ENCODE results near the gene TAGLN2.

DNA sequence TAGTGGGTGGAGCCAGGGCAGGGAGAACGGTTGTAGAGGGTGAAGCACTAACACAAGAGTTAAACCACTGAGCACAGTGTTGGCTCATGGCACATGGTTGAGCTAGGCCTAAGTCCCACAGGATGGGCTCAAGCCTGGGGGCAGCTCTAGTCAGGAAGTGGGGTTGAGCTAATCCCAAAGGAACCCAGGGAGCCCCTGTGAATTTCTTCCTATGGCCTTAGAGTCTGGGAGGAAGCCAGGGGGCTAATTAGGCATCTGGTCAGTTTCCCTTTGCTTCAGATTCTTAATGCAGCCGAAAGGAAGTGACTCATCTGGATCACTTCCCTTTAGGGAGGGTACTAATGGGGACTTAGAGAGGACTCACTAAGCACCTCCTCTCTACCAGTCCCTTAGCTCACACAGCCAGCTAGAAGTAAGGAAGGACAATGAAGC, 35.5 kb downstream of the TAGLN2 start:
- TF ChIP-seq, protein P1, sequence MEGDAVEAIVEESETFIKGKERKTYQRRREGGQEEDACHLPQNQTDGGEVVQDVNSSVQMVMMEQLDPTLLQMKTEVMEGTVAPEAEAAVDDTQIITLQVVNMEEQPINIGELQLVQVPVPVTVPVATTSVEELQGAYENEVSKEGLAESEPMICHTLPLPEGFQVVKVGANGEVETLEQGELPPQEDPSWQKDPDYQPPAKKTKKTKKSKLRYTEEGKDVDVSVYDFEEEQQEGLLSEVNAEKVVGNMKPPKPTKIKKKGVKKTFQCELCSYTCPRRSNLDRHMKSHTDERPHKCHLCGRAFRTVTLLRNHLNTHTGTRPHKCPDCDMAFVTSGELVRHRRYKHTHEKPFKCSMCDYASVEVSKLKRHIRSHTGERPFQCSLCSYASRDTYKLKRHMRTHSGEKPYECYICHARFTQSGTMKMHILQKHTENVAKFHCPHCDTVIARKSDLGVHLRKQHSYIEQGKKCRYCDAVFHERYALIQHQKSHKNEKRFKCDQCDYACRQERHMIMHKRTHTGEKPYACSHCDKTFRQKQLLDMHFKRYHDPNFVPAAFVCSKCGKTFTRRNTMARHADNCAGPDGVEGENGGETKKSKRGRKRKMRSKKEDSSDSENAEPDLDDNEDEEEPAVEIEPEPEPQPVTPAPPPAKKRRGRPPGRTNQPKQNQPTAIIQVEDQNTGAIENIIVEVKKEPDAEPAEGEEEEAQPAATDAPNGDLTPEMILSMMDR (IDR thresholded peaks at IDR 0.05; ENCODE audit: insufficient read depth, low read length), result no peak
- TF ChIP-seq, protein P2, sequence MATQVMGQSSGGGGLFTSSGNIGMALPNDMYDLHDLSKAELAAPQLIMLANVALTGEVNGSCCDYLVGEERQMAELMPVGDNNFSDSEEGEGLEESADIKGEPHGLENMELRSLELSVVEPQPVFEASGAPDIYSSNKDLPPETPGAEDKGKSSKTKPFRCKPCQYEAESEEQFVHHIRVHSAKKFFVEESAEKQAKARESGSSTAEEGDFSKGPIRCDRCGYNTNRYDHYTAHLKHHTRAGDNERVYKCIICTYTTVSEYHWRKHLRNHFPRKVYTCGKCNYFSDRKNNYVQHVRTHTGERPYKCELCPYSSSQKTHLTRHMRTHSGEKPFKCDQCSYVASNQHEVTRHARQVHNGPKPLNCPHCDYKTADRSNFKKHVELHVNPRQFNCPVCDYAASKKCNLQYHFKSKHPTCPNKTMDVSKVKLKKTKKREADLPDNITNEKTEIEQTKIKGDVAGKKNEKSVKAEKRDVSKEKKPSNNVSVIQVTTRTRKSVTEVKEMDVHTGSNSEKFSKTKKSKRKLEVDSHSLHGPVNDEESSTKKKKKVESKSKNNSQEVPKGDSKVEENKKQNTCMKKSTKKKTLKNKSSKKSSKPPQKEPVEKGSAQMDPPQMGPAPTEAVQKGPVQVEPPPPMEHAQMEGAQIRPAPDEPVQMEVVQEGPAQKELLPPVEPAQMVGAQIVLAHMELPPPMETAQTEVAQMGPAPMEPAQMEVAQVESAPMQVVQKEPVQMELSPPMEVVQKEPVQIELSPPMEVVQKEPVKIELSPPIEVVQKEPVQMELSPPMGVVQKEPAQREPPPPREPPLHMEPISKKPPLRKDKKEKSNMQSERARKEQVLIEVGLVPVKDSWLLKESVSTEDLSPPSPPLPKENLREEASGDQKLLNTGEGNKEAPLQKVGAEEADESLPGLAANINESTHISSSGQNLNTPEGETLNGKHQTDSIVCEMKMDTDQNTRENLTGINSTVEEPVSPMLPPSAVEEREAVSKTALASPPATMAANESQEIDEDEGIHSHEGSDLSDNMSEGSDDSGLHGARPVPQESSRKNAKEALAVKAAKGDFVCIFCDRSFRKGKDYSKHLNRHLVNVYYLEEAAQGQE (IDR thresholded peaks at IDR 0.05; ENCODE audit: insufficient replicate concordance, low read depth), result no peak
- no peak for TF ChIP-seq POLR2AphosphoS5 (IDR thresholded peaks at IDR 0.05; ENCODE audit: low read depth)
- TF ChIP-seq SPI1 (IDR thresholded peaks at IDR 0.05; ENCODE audit: borderline replicate concordance, low read depth), result peak; percentile 92
- no peak for TF ChIP-seq GABPA (IDR thresholded peaks at IDR 0.05; ENCODE audit: low read depth)
